ENCODE data around the gene EP400. TPM values are rescaled to one million over a fixed set of nuclear protein-coding genes. Genes with fewer than 3 reads are reported as not detected.

Gene EP400
- total and polyA plus RNA-seq, 12 donors = 11.5 to 43.2 (median 28.8) TPM

DNA sequence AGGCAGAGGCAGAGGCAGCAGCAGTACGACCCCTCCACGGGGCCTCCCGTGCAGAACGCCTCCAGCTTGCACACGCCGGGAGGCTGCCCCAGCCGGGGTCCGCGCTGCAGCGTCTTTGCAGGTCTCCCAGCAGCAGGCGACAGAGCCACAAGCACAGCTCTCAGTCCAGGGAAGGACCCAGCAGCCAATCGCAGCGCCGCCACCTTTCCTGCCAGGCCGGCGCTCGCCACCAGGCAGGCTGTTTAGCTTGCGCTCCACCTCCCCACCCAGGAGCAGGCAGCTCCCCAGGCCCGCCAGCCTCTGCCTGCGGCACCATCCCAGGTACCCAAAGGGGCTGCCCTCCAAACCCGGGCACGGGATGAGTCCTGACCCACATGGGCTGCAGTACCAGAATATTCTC, 169.1 kb downstream of the EP400 start:
- 86 to 96% (median 94%) methylated on average over 8 to 22 of the region's 22 CpGs for WGBS, 4 donors
- Histone ChIP-seq H3K27ac (no peak overlapping the region), H3K36me3 (replicated peaks in 1 of 2) (peaks cover 0 to 71% of the 10 kb centered on the region in 2 donors), H3K4me1 (replicated peaks in 1 of 2) (no peaks in the 10 kb centered on the region), H3K9me3 (replicated peaks in 1 of 3) (no peaks in the 10 kb centered on the region), H3K27me3 (no peaks in the 10 kb centered on the region), H3K4me3 (no peak overlapping the region)
- TF ChIP-seq, protein P1, sequence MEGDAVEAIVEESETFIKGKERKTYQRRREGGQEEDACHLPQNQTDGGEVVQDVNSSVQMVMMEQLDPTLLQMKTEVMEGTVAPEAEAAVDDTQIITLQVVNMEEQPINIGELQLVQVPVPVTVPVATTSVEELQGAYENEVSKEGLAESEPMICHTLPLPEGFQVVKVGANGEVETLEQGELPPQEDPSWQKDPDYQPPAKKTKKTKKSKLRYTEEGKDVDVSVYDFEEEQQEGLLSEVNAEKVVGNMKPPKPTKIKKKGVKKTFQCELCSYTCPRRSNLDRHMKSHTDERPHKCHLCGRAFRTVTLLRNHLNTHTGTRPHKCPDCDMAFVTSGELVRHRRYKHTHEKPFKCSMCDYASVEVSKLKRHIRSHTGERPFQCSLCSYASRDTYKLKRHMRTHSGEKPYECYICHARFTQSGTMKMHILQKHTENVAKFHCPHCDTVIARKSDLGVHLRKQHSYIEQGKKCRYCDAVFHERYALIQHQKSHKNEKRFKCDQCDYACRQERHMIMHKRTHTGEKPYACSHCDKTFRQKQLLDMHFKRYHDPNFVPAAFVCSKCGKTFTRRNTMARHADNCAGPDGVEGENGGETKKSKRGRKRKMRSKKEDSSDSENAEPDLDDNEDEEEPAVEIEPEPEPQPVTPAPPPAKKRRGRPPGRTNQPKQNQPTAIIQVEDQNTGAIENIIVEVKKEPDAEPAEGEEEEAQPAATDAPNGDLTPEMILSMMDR (IDR thresholded peaks at IDR 0.05) = no peak
- no peak for TF ChIP-seq POLR2A (IDR thresholded peaks at IDR 0.05)
- DNase-seq = no peak
- intact Hi-C loops (cut with DNase I) = no loop called here

DNA sequence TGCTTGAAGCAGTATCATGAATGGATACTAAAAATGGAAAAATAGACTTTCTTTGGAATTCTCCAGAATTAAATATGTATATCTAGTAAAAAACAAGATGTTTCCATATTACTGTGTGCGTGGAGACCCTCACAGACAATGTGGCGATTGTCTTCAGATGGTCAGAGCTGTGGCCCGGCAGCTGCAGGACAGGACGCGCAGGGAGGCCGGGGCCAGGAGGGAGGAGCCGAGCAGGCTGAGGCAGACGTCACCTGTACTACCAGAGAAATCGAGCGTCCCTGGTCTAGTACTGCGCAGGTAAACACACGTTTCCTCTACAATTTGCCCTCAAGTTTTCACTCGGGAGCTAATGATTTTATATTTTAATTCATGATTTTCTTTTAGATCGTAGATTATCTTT, 171.5 kb downstream of the EP400 start:
- WGBS, 4 donors = 91 to 96% (median 95%) methylated on average over 14 of the region's 14 CpGs
- Histone ChIP-seq H3K9me3 (replicated peaks in 1 of 3) (no peaks in the 10 kb centered on the region), H3K27me3 (no peaks in the 10 kb centered on the region), H3K4me1 (replicated peaks in 1 of 2) (no peaks in the 10 kb centered on the region), H3K4me3 (no peak overlapping the region), H3K27ac (no peak overlapping the region), H3K36me3 (replicated peaks in 1 of 2) (peaks cover 0 to 58% of the 10 kb centered on the region in 2 donors)
- no peak for TF ChIP-seq POLR2A (IDR thresholded peaks at IDR 0.05)
- TF ChIP-seq, protein P1 (IDR thresholded peaks at IDR 0.05) = no peak
- intact Hi-C loops (cut with DNase I) = no loop called here
- DNase-seq = no peak

DNA sequence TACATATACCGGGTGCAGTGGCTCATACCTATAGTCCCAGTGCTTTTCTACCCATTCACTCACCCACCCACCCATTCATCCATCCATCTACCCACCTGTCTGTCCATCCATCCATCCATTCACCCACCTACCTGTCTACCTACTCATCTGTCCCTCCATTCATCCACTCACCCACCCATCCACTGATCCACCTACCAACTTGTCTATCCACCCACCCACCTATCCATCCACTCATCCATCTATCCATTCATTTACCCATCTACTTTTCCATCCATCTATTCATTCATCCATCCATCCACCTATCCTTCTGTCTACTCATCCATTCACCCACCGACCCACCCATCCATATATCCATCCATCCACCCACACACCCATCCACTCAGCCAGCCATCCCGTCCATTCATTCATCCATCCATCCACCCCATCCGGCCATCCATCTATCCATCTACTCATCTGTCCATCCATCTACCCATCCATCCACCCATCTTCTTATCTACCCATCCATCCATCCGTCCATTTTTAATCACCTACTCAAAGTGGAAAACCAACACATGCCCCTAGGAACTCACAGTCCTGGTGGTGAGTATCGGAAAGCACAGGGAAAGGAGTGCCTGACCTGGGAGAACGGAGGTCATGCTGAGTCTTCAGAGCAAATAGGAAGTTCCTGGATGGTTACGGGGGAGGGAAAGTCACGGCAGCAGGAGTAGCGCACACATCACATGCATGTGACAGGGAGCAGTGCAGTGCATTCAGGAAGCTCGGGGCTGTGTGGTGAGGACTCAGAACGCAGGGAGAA, 174.4 kb downstream of the EP400 start:
- 87 to 97% (median 92%) methylated on average over 12 of the region's 12 CpGs for WGBS, 4 donors
- no peak for DNase-seq
- intact Hi-C loops (cut with DNase I) = no loop called here
- no peak for TF ChIP-seq POLR2A (IDR thresholded peaks at IDR 0.05)
- TF ChIP-seq, protein P1 (IDR thresholded peaks at IDR 0.05) = no peak
- Histone ChIP-seq H3K27ac (no peak overlapping the region), H3K27me3 (no peaks in the 10 kb centered on the region), H3K36me3 (replicated peaks in 1 of 2) (peaks cover 0 to 60% of the 10 kb centered on the region in 2 donors), H3K4me3 (no peak overlapping the region), H3K4me1 (replicated peaks in 1 of 2) (no peaks in the 10 kb centered on the region), H3K9me3 (replicated peaks in 1 of 3) (no peaks in the 10 kb centered on the region)

DNA sequence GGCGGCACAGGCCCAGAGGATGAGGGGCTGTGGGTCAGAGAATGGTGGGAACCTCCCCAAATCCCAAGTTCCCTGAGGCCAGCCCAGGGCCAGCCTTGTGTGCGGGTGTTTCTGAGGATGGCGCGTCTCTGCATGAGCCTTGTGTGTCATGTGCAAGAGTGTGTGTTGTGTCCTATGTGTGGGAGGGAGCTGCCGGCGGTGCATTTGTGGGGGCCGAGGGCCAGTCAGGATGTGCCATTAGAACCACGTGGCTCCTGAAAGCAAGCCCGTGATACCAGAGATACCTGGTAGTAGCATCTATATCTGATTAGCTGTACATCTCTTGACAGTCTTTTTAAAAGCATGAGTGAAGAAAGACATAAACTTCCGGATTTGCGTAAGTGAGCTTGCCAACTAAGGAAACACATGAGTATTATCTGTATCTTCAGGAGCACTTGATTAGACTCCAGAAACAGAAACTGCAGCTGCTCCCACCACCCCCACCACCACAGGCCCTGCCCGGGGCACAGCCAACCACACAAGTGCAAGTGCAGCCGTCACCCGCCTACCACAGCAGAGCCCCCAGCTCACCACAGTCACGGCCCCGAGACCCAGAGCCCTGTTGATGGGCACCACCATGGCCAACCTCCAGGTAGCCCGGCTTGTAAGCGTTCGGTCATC, 175.2 kb downstream of the EP400 start:
- intact Hi-C loops (cut with DNase I) = no loop called here
- 89 to 98% (median 92%) methylated on average over 19 of the region's 19 CpGs for WGBS, 4 donors
- H3K9me3 ChIP-seq (replicated peaks in 1 of 3) = no peaks in the 10 kb centered on the region
- H3K27ac ChIP-seq = no peak overlapping the region
- H3K4me3 ChIP-seq = no peak overlapping the region
- no peak for DNase-seq
- H3K4me1 ChIP-seq (replicated peaks in 1 of 2) = no peaks in the 10 kb centered on the region
- H3K36me3 ChIP-seq (replicated peaks in 1 of 2) = peaks cover 0 to 59% of the 10 kb centered on the region in 2 donors
- no peaks in the 10 kb centered on the region for H3K27me3 ChIP-seq
- TF ChIP-seq POLR2A (IDR thresholded peaks at IDR 0.05) = no peak
- TF ChIP-seq, protein P1 (IDR thresholded peaks at IDR 0.05) = no peak

Measured in adrenal gland (tissue), 12 donors.